ENCODE measurements around the gene DENND1A.
"Not testable (repeated sequence)": the region's sequence is repeated elsewhere in the genome, so short reads cannot be mapped to it uniquely, and the experiment has no call there.

The DENND1A gene

GRCh38 chr9:123348317-123348992 lies 581.5 kb downstream of the DENND1A start:
- no peak for DNase-seq (ENCODE audit: low read depth in 2 of 3, low spot score in 2 of 3)

- no peak for DNase-seq (ENCODE audit: low read depth in 2 of 3, low spot score in 2 of 3)
Observed at GRCh38 chr9:123347289-123348060, 582.5 kb downstream of the DENND1A start.

GRCh38 chr9:123346826-123347225 lies 583.1 kb downstream of the DENND1A start:
- DNase-seq (ENCODE audit: low read depth in 2 of 3, low spot score in 2 of 3), result no peak

GRCh38 chr9:123346026-123346425 lies 583.9 kb downstream of the DENND1A start:
- no peak for DNase-seq (ENCODE audit: low read depth in 2 of 3, low spot score in 2 of 3)

GRCh38 chr9:123345567-123345955 lies 584.4 kb downstream of the DENND1A start:
- DNase-seq (ENCODE audit: low read depth in 2 of 3, low spot score in 2 of 3), result no peak

GRCh38 chr9:123344192-123344949 lies 585.6 kb downstream of the DENND1A start:
- no peak for DNase-seq (ENCODE audit: low read depth in 2 of 3, low spot score in 2 of 3)

- DNase-seq (ENCODE audit: low read depth in 2 of 3, low spot score in 2 of 3), result no peak
Observed at GRCh38 chr9:123343443-123344191, 586.3 kb downstream of the DENND1A start.

GRCh38 chr9:123342247-123342646 lies 587.7 kb downstream of the DENND1A start:
- DNase-seq (ENCODE audit: low read depth in 2 of 3, low spot score in 2 of 3), result no peak

- no peak for DNase-seq (ENCODE audit: low read depth in 2 of 3, low spot score in 2 of 3)
Observed at GRCh38 chr9:123341816-123342215, 588.1 kb downstream of the DENND1A start.

GRCh38 chr9:123339666-123340510 lies 590.0 kb downstream of the DENND1A start:
- peak; percentile 47 to 53 (median 53) for DNase-seq (ENCODE audit: low read depth in 2 of 3, low spot score in 2 of 3)

GRCh38 chr9:123338710-123339665 lies 590.9 kb downstream of the DENND1A start:
- DNase-seq (ENCODE audit: low read depth in 2 of 3, low spot score in 2 of 3), result peak; percentile 43 to 66 (median 60)

GRCh38 chr9:123337971-123338370 lies 592.0 kb downstream of the DENND1A start:
- no peak for DNase-seq (ENCODE audit: low read depth in 2 of 3, low spot score in 2 of 3)

GRCh38 chr9:123336959-123337358 lies 593.0 kb downstream of the DENND1A start:
- no peak for DNase-seq (ENCODE audit: low read depth in 2 of 3, low spot score in 2 of 3)

GRCh38 chr9:123336449-123336848 lies 593.5 kb downstream of the DENND1A start:
- no peak for DNase-seq (ENCODE audit: low read depth in 2 of 3, low spot score in 2 of 3)

GRCh38 chr9:123335986-123336329 lies 594.0 kb downstream of the DENND1A start:
- DNase-seq (ENCODE audit: low read depth in 2 of 3, low spot score in 2 of 3), result no peak

GRCh38 chr9:123335193-123335985 lies 594.5 kb downstream of the DENND1A start:
- DNase-seq (ENCODE audit: low read depth in 2 of 3, low spot score in 2 of 3), result no peak

GRCh38 chr9:123334639-123335038 lies 595.3 kb downstream of the DENND1A start:
- no peak for DNase-seq (ENCODE audit: low read depth in 2 of 3, low spot score in 2 of 3)

GRCh38 chr9:123333058-123333669 lies 596.8 kb downstream of the DENND1A start:
- not testable (repeated sequence) for DNase-seq (ENCODE audit: low read depth in 2 of 3, low spot score in 2 of 3)
